GM19438 (cell line): ENCODE measurements around the gene CBLC.

Experiments
- ATAC-seq: cut with Tn5 transposase; IDR thresholded peaks from one replicate; pipeline ENCODE4 v1.9.1; 2021; ENCODE audit warnings: low read depth; ENCODE audit not compliant: unreplicated experiment

Gene CBLC

GRCh38 chr19:44848036-44848811 is 70.5 kb downstream of the CBLC start:
- ATAC-seq: no peak

DNA sequence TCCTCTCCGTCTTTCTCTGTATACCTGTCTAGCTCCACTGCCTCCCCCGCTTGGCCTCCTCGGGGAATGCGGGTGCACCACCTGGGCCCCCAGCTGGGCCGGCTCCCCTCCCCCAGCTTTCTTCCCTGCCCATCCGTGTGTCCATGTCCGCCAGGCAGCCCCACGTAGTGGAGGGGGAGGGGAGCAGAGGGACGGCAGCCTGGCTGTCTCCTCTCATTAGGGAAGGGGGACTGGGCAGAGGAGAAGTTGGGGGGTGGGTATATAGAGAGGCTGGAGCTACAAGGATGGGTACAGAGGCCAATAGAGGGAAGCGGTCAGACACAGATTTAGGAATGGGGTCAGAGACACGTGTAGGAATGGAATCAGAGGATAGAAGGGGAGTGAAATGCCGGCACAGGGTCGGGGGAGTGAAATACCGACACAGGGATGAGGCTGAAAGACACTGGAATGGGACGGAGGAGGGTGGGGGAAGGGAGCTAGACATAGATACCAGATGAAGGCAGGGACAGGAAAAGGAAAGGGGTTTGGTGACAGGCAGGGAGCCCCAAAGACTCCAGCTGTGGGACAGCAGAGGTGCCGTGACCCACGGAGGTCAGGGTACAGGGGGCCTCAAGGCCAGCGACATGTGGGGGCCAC is 71.2 kb downstream of the CBLC start:
- no peak for ATAC-seq
